GM12801 (cell line): ENCODE data around the gene AKAP13.

Source experiments
- TF ChIP-seq, protein P1 (sequence below): IDR thresholded peaks from one replicate; pipeline ENCODE4 v1.5.1; 2011; ENCODE audit warnings: control low read depth; ENCODE audit not compliant: insufficient read length; ENCODE audit errors: extremely low read depth

Gene AKAP13

DNA sequence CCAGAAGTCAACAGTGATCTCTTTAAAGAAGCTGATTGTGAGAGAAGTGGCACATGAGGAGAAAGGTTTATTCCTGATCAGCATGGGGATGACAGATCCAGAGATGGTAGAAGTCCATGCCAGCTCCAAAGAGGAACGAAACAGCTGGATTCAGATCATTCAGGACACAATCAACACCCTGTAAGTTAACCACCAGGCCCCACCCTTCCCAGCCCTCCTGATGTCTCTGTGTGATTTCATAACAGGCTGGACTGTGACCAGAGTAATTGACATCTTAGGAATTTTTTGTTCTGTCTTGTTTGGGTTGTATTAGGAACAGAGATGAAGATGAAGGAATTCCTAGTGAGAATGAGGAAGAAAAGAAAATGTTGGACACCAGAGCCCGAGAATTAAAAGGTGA, 346.7 kb downstream of the AKAP13 start:
- TF ChIP-seq, protein P1, sequence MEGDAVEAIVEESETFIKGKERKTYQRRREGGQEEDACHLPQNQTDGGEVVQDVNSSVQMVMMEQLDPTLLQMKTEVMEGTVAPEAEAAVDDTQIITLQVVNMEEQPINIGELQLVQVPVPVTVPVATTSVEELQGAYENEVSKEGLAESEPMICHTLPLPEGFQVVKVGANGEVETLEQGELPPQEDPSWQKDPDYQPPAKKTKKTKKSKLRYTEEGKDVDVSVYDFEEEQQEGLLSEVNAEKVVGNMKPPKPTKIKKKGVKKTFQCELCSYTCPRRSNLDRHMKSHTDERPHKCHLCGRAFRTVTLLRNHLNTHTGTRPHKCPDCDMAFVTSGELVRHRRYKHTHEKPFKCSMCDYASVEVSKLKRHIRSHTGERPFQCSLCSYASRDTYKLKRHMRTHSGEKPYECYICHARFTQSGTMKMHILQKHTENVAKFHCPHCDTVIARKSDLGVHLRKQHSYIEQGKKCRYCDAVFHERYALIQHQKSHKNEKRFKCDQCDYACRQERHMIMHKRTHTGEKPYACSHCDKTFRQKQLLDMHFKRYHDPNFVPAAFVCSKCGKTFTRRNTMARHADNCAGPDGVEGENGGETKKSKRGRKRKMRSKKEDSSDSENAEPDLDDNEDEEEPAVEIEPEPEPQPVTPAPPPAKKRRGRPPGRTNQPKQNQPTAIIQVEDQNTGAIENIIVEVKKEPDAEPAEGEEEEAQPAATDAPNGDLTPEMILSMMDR = no peak

DNA sequence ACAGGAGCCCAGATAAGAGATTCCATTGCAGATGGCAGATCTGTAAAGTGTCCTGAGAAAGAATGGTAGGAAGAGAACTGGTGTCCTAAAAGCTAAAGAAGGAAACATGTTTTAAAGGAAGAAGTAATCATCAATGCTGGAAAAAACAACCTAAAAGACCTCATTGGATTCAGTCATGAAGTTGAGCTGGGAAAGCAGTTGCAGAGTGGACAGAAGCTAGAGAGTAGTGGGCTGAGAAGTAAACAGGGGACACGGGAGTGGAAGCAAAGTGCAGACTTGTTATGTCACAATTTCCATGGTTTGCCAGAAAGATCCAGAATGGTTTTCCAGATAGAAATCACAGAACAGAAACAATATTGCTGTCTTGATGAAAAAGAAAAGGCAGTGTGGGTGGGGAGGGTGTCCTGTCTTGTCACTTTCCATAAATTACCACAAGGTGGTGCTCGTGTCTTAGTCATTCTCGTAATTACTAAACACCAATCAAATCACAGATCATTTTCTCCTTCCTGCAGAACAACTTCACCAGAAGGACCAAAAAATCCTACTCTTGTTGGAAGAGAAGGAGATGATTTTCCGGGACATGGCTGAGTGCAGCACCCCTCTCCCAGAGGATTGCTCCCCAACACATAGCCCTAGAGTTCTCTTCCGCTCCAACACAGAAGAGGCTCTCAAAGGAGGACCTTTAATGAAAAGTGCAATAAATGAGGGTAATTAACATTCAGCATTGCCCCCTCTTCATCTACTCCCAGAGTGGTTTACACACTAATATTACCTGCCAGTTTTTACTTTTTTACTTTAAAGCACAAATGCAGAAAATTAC, 349.8 kb downstream of the AKAP13 start:
- TF ChIP-seq, protein P1 = no peak

DNA sequence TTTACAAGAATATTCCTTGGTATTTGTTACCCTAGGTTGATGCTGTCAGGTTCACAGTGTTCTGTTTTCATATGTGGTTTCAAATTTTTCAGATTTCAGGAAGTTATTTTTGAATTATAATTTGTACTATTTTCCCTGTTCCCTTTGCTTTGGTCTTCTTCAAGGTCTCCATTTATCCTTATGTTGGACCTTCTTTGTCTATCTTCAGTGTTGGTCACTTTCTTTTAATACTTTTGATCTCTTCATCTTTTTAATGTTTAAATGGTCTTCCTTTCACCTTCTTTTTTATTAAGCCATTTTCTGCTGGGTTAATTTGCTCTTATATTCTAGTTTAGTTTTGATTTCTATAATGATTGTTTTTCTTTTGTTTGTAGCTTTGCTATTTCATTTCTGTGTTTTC, 353.0 kb downstream of the AKAP13 start:
- TF ChIP-seq, protein P1 = no peak

DNA sequence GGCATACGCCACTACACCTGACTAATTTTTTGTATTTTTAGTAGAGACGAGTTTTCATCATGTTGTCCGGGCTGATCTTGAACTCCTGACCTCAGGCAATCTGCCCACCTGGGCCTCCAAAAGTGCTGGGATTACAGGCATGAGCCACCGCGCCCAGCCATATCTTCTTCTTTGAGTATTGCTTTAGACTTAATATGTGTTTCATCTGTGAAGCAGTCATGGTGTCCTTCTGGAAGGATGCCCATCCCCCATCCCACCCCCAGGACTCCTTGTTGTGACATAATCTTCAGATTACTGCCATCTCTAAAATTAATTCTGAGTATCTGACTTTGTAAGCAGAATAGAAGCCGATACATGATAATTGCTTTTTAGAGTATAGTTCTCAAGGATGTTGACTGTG, 356.7 kb downstream of the AKAP13 start:
- TF ChIP-seq, protein P1 = no peak

DNA sequence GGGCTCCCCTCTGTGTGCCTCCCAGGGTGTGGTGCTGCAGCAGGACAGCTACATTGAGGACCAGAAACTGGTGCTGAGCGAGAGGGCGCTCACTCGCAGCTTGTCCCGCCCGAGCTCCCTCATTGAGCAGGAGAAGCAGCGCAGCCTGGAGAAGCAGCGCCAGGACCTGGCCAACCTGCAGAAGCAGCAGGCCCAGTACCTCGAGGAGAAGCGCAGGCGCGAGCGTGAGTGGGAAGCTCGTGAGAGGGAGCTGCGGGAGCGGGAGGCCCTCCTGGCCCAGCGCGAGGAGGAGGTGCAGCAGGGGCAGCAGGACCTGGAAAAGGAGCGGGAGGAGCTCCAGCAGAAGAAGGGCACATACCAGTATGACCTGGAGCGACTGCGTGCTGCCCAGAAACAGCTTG, 360.6 kb downstream of the AKAP13 start:
- TF ChIP-seq, protein P1 = no peak

DNA sequence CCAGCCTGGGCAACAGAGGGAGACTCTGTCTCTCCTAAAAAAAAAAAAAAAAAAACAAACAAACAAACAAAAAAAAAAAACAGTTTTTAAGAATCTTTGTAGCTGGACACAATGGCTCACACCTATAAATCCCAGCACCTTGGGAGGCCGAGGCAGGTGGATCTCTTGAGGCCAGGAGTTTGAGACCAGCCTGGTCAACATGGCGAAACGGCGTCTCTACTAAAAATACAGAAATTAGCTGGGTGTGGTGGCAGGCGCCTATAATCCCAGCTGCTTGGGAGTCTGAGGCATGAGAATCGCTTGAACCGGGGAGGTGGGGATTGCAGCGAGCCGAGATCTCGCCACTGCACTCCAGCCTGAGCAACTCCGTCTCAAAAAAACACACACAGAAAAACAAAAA, 361.3 kb downstream of the AKAP13 start:
- TF ChIP-seq, protein P1 = no peak

DNA sequence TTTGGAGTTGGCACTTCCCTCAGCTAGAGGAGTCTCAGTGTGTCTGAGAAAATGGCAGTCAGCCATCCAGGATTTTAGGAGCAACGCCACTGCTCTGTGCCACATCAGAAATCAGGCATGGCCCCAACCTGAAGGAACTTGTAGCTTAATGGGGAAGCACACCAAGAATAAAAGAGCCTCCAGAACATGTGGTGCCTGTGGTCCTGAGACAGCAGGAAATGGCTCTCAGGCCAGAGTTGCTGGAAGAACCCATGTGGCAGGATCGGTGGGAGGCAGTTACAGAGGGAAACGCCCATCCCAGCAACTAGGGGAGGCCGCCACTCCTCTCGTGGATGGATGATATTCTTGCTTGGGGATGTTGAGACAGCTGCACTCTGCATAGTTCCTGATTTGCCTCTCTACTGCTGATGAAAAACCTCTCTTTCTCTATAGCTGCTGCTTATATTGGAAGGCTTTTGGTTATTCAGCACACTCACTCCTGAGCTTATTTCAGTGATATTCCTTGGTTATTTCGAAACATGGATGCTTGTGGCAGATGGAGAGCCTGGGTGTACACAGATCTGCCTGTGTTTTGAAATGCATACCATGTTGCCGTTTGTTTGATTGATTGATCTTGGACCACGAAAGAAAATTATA, 361.9 kb downstream of the AKAP13 start:
- TF ChIP-seq, protein P1 = no peak
